ENCODE measurements around the gene SNCG. TPM values are rescaled to one million over a fixed set of nuclear protein-coding genes. Genes with fewer than 3 reads are reported as not detected.
"Not testable (repeated sequence)": the region's sequence is repeated elsewhere in the genome, so short reads cannot be mapped to it uniquely, and the experiment has no call there.

The SNCG gene
- total RNA-seq, 3 donors from 2014 or later = 2.9 to 22.1 (median 8.3) TPM

DNA sequence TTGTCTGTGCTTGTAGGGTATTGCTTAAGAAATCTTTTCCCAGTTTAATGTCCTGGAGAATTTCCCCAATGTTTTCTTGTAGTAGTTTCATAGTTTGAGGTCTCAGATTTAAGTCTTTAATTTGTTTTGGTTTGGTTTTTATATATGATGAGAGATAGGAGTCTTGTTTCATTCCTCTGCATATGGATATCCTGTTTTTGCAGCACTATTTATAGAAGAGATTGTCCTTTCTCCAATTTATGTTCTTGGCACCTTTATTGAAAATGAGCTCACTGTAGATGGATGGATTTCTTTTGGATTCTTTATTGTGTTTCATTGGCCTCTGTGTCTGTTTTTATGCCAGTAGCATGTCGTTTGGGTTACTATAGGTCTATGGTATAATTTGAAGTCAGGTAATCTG lies 30.1 kb downstream of the SNCG start:
- ATAC-seq = no peak
- Histone ChIP-seq H3K4me3 (no peak overlapping the region), H3K9me3 (no peaks in the 10 kb centered on the region), H3K4me1 (ENCODE audit: low read depth) (no peaks in the 10 kb centered on the region), H3K36me3 (ENCODE audit: low read depth) (no peaks in the 10 kb centered on the region)
- intact Hi-C loops (cut with DNase I, micrococcal nuclease) = no loop called here
- DNase-seq = no peak
- TF ChIP-seq, protein P1, sequence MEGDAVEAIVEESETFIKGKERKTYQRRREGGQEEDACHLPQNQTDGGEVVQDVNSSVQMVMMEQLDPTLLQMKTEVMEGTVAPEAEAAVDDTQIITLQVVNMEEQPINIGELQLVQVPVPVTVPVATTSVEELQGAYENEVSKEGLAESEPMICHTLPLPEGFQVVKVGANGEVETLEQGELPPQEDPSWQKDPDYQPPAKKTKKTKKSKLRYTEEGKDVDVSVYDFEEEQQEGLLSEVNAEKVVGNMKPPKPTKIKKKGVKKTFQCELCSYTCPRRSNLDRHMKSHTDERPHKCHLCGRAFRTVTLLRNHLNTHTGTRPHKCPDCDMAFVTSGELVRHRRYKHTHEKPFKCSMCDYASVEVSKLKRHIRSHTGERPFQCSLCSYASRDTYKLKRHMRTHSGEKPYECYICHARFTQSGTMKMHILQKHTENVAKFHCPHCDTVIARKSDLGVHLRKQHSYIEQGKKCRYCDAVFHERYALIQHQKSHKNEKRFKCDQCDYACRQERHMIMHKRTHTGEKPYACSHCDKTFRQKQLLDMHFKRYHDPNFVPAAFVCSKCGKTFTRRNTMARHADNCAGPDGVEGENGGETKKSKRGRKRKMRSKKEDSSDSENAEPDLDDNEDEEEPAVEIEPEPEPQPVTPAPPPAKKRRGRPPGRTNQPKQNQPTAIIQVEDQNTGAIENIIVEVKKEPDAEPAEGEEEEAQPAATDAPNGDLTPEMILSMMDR (IDR thresholded peaks at IDR 0.05) = no peak

DNA sequence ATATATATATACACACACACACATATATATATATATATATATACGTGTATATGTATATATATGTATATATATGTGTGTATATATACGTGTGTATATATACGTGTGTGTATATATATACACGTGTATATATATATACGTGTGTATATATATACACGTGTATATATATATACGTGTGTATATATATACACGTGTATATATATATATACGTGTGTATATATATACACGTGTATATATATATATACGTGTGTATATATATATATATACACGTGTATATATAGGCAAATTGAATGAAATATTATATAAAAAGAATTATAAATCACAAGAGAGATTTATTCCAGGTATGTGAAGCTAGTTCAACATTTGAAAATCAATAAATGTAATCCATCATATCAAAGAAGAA lies 33.0 kb downstream of the SNCG start:
- H3K36me3 ChIP-seq (ENCODE audit: low read depth); DNase-seq; ATAC-seq; H3K9me3 ChIP-seq; H3K4me1 ChIP-seq (ENCODE audit: low read depth); H3K4me3 ChIP-seq; intact Hi-C loops (cut with DNase I, micrococcal nuclease): not testable (repeated sequence)

DNA sequence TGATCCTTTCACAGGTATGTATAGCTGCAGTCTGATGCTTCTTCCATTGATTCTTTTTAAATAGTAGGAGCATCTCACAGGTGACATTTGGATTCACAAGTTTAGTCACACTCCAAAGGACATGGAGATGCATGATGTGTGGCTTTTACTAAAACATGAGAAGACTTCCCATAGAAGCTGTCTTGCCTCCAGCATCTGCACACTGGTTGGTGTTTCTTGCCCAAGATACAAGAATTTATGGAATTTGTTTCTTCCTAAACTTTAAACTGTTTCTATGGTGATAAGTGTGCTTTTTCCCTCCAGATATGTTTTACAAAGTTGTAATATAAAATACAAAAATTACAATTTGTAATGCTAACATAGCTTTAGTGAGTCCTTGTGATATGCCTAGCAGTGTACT lies 34.1 kb downstream of the SNCG start:
- intact Hi-C loops (cut with DNase I, micrococcal nuclease) = no loop called here

DNA sequence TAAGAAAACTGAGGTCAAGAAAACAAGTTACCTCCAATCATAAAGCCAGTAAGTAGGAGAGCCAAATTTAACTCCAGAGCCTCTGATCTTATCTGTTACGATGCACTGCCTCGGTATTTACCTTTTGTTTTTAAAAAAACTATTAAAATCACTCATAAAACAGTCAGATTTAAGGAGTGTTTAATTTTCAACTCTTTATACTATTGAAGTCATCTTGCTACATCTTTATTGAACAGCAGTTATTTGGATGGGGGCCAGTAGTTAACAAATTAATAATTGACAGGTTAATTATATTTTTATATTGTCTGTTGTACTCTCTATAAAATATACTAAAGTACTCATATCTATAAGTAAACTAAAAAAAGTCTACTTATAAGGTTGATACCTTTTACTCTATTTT lies 34.5 kb downstream of the SNCG start:
- Histone ChIP-seq H3K9me3 (no peaks in the 10 kb centered on the region), H3K4me3 (no peak overlapping the region), H3K4me1 (ENCODE audit: low read depth) (no peaks in the 10 kb centered on the region), H3K36me3 (ENCODE audit: low read depth) (no peaks in the 10 kb centered on the region)
- DNase-seq = no peak
- ATAC-seq = no peak
- intact Hi-C loops (cut with DNase I, micrococcal nuclease) = no loop called here
- TF ChIP-seq, protein P1 (IDR thresholded peaks at IDR 0.05) = no peak

More for the DNA sequence above, 34.1 kb downstream of the SNCG start:
- Histone ChIP-seq H3K4me3 (no peak overlapping the region), H3K4me1 (ENCODE audit: low read depth) (no peaks in the 10 kb centered on the region), H3K9me3 (no peaks in the 10 kb centered on the region), H3K36me3 (ENCODE audit: low read depth) (no peaks in the 10 kb centered on the region)
- no peak for ATAC-seq
- TF ChIP-seq, protein P1 (IDR thresholded peaks at IDR 0.05) = no peak
- no peak for DNase-seq

DNA sequence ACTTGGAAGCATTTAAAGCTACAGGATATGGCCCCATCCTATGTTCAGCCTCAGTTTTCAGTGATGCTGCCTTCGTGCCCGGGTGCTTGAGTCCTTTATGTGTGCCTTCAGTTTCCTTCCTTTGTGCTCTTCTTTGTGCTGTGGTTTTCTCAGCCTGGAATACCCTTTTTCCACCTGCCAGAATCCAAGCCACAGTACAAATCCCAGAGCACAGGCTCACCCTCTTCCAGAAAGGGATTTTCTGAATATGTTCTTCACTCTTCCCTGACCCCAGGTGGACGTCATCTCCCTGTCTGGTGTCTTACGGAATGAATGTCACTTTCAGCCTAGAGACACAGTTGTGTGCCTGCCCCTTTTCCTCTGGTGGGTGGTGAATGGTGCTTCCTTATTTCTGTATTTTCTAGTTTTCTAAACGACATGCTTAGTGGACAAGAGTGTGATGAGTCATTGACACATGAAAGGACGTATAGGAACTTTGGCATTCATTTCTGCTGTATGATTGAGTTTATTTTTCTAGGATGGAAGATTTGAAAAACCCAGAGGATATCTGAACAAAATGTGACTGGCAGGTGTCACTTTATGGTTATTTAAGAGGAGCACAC lies 41.5 kb downstream of the SNCG start:
- H3K9me3 ChIP-seq; H3K4me1 ChIP-seq (ENCODE audit: low read depth); H3K4me3 ChIP-seq; intact Hi-C loops (cut with DNase I, micrococcal nuclease); ATAC-seq; DNase-seq; H3K36me3 ChIP-seq (ENCODE audit: low read depth): not testable (repeated sequence)

DNA sequence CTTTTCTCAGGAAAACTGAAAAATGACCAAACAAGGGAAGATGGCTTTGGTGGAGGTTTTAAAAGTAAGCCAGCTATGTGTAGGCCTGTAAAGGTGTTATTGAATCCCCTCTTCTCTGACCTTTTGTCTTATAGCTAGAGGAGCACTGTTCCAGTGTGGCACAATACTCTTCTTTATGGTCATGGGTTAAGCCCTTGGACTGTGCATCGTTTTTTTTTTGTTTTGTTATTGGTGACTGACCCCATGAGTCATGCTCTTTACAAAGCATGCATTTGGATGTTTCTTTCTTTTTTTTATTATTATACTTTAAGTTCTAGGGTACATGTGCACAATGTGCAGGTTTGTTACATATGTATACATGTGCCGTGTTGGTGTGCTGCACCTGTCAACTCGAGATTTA lies 42.1 kb downstream of the SNCG start:
- DNase-seq (no peak), ATAC-seq (no peak)
- no peaks in the 10 kb centered on the region for H3K4me1 ChIP-seq (ENCODE audit: low read depth)
- no peaks in the 10 kb centered on the region for H3K9me3 ChIP-seq
- intact Hi-C loops (cut with DNase I, micrococcal nuclease) = no loop called here
- TF ChIP-seq, protein P1 (IDR thresholded peaks at IDR 0.05) = no peak
- H3K4me3 ChIP-seq = no peak overlapping the region
- H3K36me3 ChIP-seq (ENCODE audit: low read depth) = no peaks in the 10 kb centered on the region

DNA sequence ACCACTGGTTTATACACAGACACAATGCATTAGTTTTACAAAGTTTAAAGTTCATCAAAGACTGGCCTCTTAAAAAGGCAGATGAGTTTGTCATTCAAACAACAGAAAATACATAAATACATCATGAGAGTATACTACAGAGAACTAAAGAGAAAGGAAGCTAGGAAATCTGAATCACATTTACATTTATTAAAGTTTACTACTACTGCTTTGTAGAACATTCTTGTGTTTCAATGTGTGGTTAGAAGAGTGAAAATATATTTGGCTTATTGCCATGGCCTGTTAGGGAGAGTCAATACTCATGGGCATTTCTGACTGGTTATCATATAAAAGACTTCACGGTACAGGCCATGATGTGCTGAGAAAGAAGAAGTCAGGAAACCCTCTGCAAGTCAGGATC lies 48.7 kb downstream of the SNCG start:
- H3K4me3 ChIP-seq; H3K9me3 ChIP-seq; ATAC-seq; H3K36me3 ChIP-seq (ENCODE audit: low read depth); intact Hi-C loops (cut with DNase I, micrococcal nuclease); DNase-seq; H3K4me1 ChIP-seq (ENCODE audit: low read depth): not testable (repeated sequence)

DNA sequence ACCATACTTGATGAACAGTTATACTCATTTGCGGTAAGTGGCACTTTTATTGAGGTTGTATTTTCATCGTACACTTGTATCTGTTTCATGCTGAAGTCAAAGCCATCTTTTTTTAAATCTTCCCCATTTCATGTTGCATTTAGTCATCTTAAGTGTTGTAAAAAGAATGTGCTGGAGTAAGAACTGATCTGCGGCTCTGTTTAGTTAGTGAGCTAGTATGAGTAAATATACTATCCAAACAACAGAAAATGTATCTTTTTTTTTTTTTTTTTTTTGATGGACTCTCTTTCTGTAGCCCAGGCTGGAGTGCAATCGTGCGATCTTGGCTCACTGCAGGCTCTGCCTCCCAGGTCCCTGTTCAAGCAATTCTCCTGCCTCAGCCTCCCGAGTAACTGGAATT lies 49.3 kb downstream of the SNCG start:
- ATAC-seq; H3K4me1 ChIP-seq (ENCODE audit: low read depth); H3K36me3 ChIP-seq (ENCODE audit: low read depth); H3K9me3 ChIP-seq; DNase-seq; H3K4me3 ChIP-seq; intact Hi-C loops (cut with DNase I, micrococcal nuclease): not testable (repeated sequence)

DNA sequence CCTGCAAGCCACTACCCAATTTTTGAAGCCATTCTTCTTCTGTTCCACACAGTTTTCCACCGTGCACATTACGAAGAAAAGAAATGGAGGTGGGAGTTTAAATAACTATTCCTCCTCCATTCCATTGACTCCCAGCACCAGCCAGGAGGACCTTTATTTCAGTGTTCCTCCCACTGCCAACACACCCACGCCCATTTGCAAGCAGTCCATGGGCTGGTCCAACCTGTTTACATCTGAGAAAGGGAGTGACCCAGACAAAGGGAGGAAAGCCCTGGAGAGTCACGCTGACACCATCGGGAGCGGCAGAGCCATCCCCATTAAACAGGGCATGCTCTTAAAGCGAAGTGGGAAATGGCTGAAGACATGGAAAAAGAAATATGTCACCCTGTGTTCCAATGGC lies 49.9 kb downstream of the SNCG start:
- H3K9me3 ChIP-seq; H3K4me1 ChIP-seq (ENCODE audit: low read depth); H3K36me3 ChIP-seq (ENCODE audit: low read depth); intact Hi-C loops (cut with DNase I, micrococcal nuclease); H3K4me3 ChIP-seq: not testable (repeated sequence)
- DNase-seq (peak; percentile 63 to 72 (median 64)), ATAC-seq (peak; percentile 44)

DNA sequence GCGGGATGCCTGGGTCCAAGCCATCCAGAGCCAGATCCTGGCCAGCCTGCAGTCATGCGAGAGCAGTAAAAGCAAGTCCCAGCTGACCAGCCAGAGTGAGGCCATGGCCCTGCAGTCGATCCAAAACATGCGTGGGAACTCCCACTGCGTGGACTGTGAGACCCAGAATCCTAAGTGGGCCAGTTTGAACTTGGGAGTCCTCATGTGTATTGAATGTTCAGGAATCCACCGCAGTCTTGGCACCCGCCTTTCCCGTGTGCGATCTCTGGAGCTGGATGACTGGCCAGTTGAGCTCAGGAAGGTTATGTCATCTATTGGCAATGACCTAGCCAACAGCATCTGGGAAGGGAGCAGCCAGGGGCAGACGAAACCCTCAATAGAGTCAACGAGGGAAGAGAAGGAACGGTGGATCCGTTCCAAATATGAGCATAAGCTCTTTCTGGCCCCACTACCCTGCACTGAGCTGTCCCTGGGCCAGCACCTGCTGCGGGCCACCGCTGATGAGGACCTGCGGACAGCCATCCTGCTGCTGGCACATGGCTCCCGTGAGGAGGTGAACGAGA lies 50.8 kb downstream of the SNCG start:
- DNase-seq; intact Hi-C loops (cut with DNase I, micrococcal nuclease); H3K4me3 ChIP-seq; H3K9me3 ChIP-seq; H3K36me3 ChIP-seq (ENCODE audit: low read depth); H3K4me1 ChIP-seq (ENCODE audit: low read depth); ATAC-seq: not testable (repeated sequence)

All from mucosa of descending colon (tissue), 3 donors.